Stimulated activated CD8-positive, alpha-beta memory T cell treated with anti-CD3 and anti-CD28 coated beads, Interleukin-7, amount 100 ng/mL, for 24 hours (primary cell): ENCODE results near the gene RAB43.

Source experiments
- DNase-seq: peaks from one replicate; pipeline ENCODE4 v3.0.0-alpha.2; 2020; ENCODE audit warnings: low read depth

RAB43 gene

DNA sequence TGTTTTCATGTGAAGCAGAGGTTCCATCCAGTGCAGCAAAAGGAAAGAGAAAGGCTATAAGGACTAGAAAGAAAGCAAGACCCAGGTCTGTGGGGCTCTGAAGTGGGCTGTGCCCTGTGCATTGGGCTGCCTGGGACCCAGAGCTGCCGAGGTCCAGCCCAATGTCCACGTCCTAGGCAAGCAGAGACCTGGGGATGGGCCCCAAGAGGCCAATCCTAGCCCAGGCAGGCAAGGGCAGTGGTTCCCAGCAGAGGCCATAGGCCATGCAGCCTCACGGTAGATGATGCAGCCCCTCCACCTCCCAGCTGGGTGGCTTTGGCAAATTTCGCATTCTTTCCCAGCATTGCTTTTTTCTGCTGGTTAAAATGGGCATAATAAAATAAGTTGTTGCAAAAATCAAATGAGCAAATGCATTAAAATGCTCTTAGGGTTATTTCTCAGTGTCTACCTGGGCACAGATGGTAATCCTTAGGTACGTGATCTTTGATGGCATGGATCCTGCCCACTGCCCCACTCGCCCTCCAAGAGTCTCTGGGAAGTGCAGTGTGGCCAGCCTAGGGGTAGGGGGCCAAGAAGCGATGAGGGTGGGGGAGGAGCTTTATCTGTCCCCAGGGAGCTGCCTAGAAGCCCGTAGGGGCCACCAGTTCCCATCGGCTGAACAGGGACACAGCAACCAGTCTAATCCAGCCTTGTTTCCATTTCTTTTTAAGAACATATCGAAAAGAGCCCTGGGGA, 83.3 kb downstream of the RAB43 start:
- DNase-seq = no peak
